CD4-positive, alpha-beta T cell treated with Interleukin-17A for 1 hour (primary cell): ENCODE results near the gene TTC7B.

Experiments used
- DNase-seq: peaks from one replicate; pipeline ENCODE4 v3.0.0-alpha.2; 2020

The TTC7B gene

GRCh38 chr14:90805084-90805391 is 11.2 kb downstream of the TTC7B start:
- no peak for DNase-seq

GRCh38 chr14:90804292-90805083 is 11.7 kb downstream of the TTC7B start:
- DNase-seq, result no peak

- DNase-seq, result no peak
Measured at GRCh38 chr14:90803249-90803648, 13.0 kb downstream of the TTC7B start.

GRCh38 chr14:90799420-90799819 is 16.8 kb downstream of the TTC7B start:
- DNase-seq, result no peak

- no peak for DNase-seq
Measured at GRCh38 chr14:90797919-90798318, 18.3 kb downstream of the TTC7B start.

GRCh38 chr14:90797451-90797850 is 18.8 kb downstream of the TTC7B start:
- DNase-seq, result no peak

- DNase-seq, result no peak
Measured at GRCh38 chr14:90796329-90796728, 19.9 kb downstream of the TTC7B start.

GRCh38 chr14:90795744-90796143 is 20.5 kb downstream of the TTC7B start:
- DNase-seq, result no peak

GRCh38 chr14:90791486-90791885 is 24.7 kb downstream of the TTC7B start:
- no peak for DNase-seq

GRCh38 chr14:90788031-90788430 is 28.2 kb downstream of the TTC7B start:
- DNase-seq, result no peak

GRCh38 chr14:90785876-90786450 is 30.3 kb downstream of the TTC7B start:
- DNase-seq, result no peak

- DNase-seq, result no peak
Measured at GRCh38 chr14:90785471-90785870, 30.8 kb downstream of the TTC7B start.

GRCh38 chr14:90784621-90785270 is 31.5 kb downstream of the TTC7B start:
- DNase-seq, result no peak

GRCh38 chr14:90783344-90783743 is 32.9 kb downstream of the TTC7B start:
- no peak for DNase-seq

GRCh38 chr14:90782892-90783291 is 33.3 kb downstream of the TTC7B start:
- no peak for DNase-seq

- no peak for DNase-seq
Measured at GRCh38 chr14:90781876-90782275, 34.4 kb downstream of the TTC7B start.

GRCh38 chr14:90781344-90781761 is 34.9 kb downstream of the TTC7B start:
- DNase-seq, result no peak

- no peak for DNase-seq
Measured at GRCh38 chr14:90780519-90780918, 35.7 kb downstream of the TTC7B start.

GRCh38 chr14:90778571-90779255 is 37.5 kb downstream of the TTC7B start:
- no peak for DNase-seq

GRCh38 chr14:90777830-90778485 is 38.3 kb downstream of the TTC7B start:
- DNase-seq, result no peak

GRCh38 chr14:90777358-90777757 is 38.9 kb downstream of the TTC7B start:
- no peak for DNase-seq

- DNase-seq, result no peak
Measured at GRCh38 chr14:90775441-90775840, 40.8 kb downstream of the TTC7B start.

GRCh38 chr14:90774316-90774715 is 41.9 kb downstream of the TTC7B start:
- DNase-seq, result no peak
